SK-N-SH treated with all-trans-retinoic acid at 6 μM for 48 hours (cell line): ENCODE results near the gene TMEM232.

Source experiments
- ATAC-seq: fragments of 200-7000 bp; cut with Tn5 transposase; 3 replicates; pipeline ENCODE4 v1.9.1; 2020; ENCODE audit warnings: mild to moderate bottlenecking, moderate library complexity
- ARNTL ChIP-seq: fragments of 450-650 bp; formaldehyde crosslinking; IDR thresholded peaks from 2 replicates; pipeline ENCODE4 v1.5.0; 2020; ENCODE audit warnings: low read depth, mild to moderate bottlenecking, moderate library complexity, borderline replicate concordance
- BACH2 ChIP-seq: fragments of 250-450 bp; sonication (Bioruptor Pico); IDR thresholded peaks from 2 replicates; pipeline ENCODE4 v1.9.0; 2021; ENCODE audit warnings: mild to moderate bottlenecking, borderline replicate concordance
- CSRNP3 ChIP-seq: fragments of 250-450 bp; sonication (Bioruptor Pico); IDR thresholded peaks from 2 replicates; pipeline ENCODE4 v1.5.1; 2021; ENCODE audit warnings: mild to moderate bottlenecking, moderate library complexity
- ESRRG ChIP-seq: fragments of 250-450 bp; sonication (Bioruptor Pico); IDR thresholded peaks from 2 replicates; pipeline ENCODE4 v1.6.1; 2021; ENCODE audit warnings: mild to moderate bottlenecking
- GLIS3 ChIP-seq: fragments of 250-450 bp; sonication (Bioruptor Pico); IDR thresholded peaks from 2 replicates; pipeline ENCODE4 v1.5.0; 2020; ENCODE audit warnings: mild to moderate bottlenecking, moderate library complexity
- ISL1 ChIP-seq: fragments of 250-450 bp; sonication (Bioruptor Pico); IDR thresholded peaks from 2 replicates; pipeline ENCODE4 v2.1.2; 2022; ENCODE audit warnings: mild to moderate bottlenecking, moderate library complexity
- OSR1 ChIP-seq: fragments of 250-450 bp; sonication (Bioruptor Pico); IDR thresholded peaks from 2 replicates; pipeline ENCODE4 v1.8.0; 2022; ENCODE audit warnings: moderate library complexity, mild to moderate bottlenecking, inconsistent platforms
- PPARA ChIP-seq: fragments of 250-450 bp; sonication (Bioruptor Pico); IDR thresholded peaks from 2 replicates; pipeline ENCODE4 v1.5.0; 2020; ENCODE audit warnings: mild to moderate bottlenecking, borderline replicate concordance
- RARB ChIP-seq: fragments of 250-450 bp; sonication (Bioruptor Pico); IDR thresholded peaks from 2 replicates; pipeline ENCODE4 v1.8.0; 2021; ENCODE audit warnings: mild to moderate bottlenecking, moderate library complexity
- SNAI2 ChIP-seq: fragments of 250-450 bp; sonication (Bioruptor Pico); IDR thresholded peaks from 2 replicates; pipeline ENCODE4 v1.5.0; 2020; ENCODE audit warnings: mild to moderate bottlenecking, moderate library complexity
- TCF4 ChIP-seq: fragments of 250-450 bp; sonication (Bioruptor Pico); IDR thresholded peaks from 2 replicates; pipeline ENCODE4 v1.8.0; 2021; ENCODE audit warnings: mild to moderate bottlenecking, moderate library complexity, borderline replicate concordance
- TOX ChIP-seq: fragments of 250-450 bp; sonication (Bioruptor Pico); IDR thresholded peaks from 2 replicates; pipeline ENCODE4 v1.8.0; 2021; ENCODE audit warnings: mild to moderate bottlenecking, moderate library complexity, borderline replicate concordance
- TSHZ2 ChIP-seq: fragments of 250-450 bp; sonication (Bioruptor Pico); IDR thresholded peaks from 2 replicates; pipeline ENCODE4 v1.5.0; 2020; ENCODE audit warnings: mild to moderate bottlenecking, moderate library complexity
- ZC3H10 ChIP-seq: fragments of 250-450 bp; sonication (Bioruptor Pico); IDR thresholded peaks from 2 replicates; pipeline ENCODE4 v1.5.1; 2021; ENCODE audit warnings: mild to moderate bottlenecking, moderate library complexity
- ZFP3 ChIP-seq: fragments of 250-450 bp; sonication (Bioruptor Pico); IDR thresholded peaks from 2 replicates; pipeline ENCODE4 v1.5.0; 2020; ENCODE audit warnings: mild to moderate bottlenecking, moderate library complexity
- ZNF565 ChIP-seq: fragments of 450-650 bp; formaldehyde crosslinking; conservative IDR thresholded peaks from 2 replicates; pipeline ENCODE4 v1.5.0; 2020; ENCODE audit warnings: low read depth, mild to moderate bottlenecking, moderate library complexity
- ZNF70 ChIP-seq: fragments of 450-650 bp; formaldehyde crosslinking; IDR thresholded peaks from 2 replicates; pipeline ENCODE4 v1.5.0; 2020; ENCODE audit warnings: mild to moderate bottlenecking, moderate library complexity
- ZNF8 ChIP-seq: fragments of 450-650 bp; formaldehyde crosslinking; IDR thresholded peaks from 2 replicates; pipeline ENCODE4 v1.5.0; 2020; ENCODE audit warnings: mild to moderate bottlenecking, moderate library complexity
- TF ChIP-seq, protein P1 (sequence below): fragments of 250-450 bp; sonication (Bioruptor Pico); IDR thresholded peaks from 2 replicates; pipeline ENCODE4 v1.8.0; 2020; ENCODE audit warnings: mild to moderate bottlenecking, moderate library complexity, borderline replicate concordance
- TF ChIP-seq, protein P2 (sequence below): fragments of 250-450 bp; sonication (Bioruptor Pico); IDR thresholded peaks from 2 replicates; pipeline ENCODE4 v1.5.1; 2020; ENCODE audit warnings: low read depth, mild to moderate bottlenecking, moderate library complexity

The TMEM232 gene

DNA sequence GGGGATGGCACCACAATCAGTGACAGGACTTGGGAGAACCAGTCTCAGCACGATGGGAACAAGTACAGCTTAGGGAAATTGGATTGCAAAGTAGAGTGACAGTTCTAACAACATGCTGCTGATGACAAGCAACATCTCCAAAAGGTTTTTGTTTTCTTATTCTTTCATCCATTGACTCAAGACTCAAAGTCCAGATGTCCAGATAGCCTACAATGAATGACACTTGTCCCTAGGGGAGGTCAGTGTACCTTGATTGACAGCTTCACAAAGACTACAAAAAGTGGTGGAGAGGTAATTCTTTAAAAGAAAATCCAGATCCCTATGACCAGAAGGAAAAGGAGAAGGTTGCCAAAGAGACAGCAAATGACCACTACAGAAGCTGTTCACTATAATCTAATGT is 323.9 kb downstream of the TMEM232 start (continued):
- TF ChIP-seq, protein P1, sequence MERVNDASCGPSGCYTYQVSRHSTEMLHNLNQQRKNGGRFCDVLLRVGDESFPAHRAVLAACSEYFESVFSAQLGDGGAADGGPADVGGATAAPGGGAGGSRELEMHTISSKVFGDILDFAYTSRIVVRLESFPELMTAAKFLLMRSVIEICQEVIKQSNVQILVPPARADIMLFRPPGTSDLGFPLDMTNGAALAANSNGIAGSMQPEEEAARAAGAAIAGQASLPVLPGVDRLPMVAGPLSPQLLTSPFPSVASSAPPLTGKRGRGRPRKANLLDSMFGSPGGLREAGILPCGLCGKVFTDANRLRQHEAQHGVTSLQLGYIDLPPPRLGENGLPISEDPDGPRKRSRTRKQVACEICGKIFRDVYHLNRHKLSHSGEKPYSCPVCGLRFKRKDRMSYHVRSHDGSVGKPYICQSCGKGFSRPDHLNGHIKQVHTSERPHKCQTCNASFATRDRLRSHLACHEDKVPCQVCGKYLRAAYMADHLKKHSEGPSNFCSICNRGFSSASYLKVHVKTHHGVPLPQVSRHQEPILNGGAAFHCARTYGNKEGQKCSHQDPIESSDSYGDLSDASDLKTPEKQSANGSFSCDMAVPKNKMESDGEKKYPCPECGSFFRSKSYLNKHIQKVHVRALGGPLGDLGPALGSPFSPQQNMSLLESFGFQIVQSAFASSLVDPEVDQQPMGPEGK (CRISPR knock-in tag): no peak
- TF ChIP-seq GLIS3: no peak
- TF ChIP-seq ISL1 (CRISPR knock-in tag): no peak
- TF ChIP-seq, all 23 proteins: peak for 0

GRCh38 chr5:110401881-110402280 is 324.6 kb downstream of the TMEM232 start:
- ATAC-seq: no peak
- TF ChIP-seq SNAI2 (no peak), ZNF8 (CRISPR knock-in tag) (no peak), ESRRG (no peak), GLIS3 (no peak), PPARA (CRISPR knock-in tag) (no peak), ISL1 (CRISPR knock-in tag) (no peak), ARNTL (no peak), ZC3H10 (no peak), TCF4 (no peak), TOX (CRISPR knock-in tag) (no peak), TSHZ2 (CRISPR knock-in tag) (no peak), ZFP3 (CRISPR knock-in tag) (no peak)
- TF ChIP-seq, protein P1 (CRISPR knock-in tag): no peak
- TF ChIP-seq, protein P2, sequence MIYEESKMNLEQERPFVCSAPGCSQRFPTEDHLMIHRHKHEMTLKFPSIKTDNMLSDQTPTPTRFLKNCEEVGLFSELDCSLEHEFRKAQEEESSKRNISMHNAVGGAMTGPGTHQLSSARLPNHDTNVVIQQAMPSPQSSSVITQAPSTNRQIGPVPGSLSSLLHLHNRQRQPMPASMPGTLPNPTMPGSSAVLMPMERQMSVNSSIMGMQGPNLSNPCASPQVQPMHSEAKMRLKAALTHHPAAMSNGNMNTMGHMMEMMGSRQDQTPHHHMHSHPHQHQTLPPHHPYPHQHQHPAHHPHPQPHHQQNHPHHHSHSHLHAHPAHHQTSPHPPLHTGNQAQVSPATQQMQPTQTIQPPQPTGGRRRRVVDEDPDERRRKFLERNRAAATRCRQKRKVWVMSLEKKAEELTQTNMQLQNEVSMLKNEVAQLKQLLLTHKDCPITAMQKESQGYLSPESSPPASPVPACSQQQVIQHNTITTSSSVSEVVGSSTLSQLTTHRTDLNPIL: no peak

DNA sequence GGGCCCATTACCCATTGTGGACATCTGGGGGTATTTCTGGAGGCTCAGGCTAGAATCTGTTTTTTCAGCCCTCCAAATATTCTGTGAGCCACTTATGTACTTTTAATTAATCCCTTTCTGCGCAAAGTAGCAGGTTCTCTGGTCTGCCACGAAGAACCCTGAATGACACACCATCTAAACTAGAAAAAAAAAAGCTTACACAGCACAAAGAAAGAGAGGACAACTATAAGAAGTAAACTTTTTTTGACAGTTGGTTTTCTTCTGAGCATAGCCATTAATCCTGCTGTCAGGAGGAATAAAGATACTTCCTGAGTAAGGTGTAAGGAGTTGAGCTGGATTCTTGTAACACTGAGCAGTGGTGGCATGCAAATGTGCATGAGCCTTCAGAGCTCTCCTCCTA is 327.5 kb downstream of the TMEM232 start:
- ATAC-seq: no peak
- TF ChIP-seq OSR1 (CRISPR knock-in tag) (no peak), ARNTL (no peak), TOX (CRISPR knock-in tag) (no peak), ISL1 (CRISPR knock-in tag) (no peak)

- TF ChIP-seq ISL1 (CRISPR knock-in tag) (no peak), ZNF70 (no peak), BACH2 (CRISPR knock-in tag) (no peak), ESRRG (no peak), TSHZ2 (CRISPR knock-in tag) (no peak), GLIS3 (no peak), TCF4 (no peak), RARB (CRISPR knock-in tag) (no peak), ZFP3 (CRISPR knock-in tag) (no peak), ZNF565 (no peak), ARNTL (no peak), CSRNP3 (no peak), OSR1 (CRISPR knock-in tag) (no peak)
- TF ChIP-seq, protein P2: no peak
- no peak for ATAC-seq
These were observed 329.2 kb downstream of the TMEM232 start for GRCh38 chr5:110397281-110397680.
